Testis (tissue), 3 donors: ENCODE measurements around the gene STRAP. TPM values are rescaled to one million over a fixed set of nuclear protein-coding genes. Genes with fewer than 3 reads are reported as not detected.

Source experiments
- DNase-seq: peaks from one replicate; pipeline ENCODE4 v3.0.0-alpha.2; 2019
- H3K27ac ChIP-seq, 2 donors: fragments of 200-600 bp; sonication (generic); one replicate each; pipeline ENCODE4 v1.5.1; 2019
- H3K27me3 ChIP-seq: fragments of 200-600 bp; sonication (generic); one replicate; pipeline ENCODE4 v1.5.1; 2019
- H3K36me3 ChIP-seq: fragments of 200-600 bp; sonication (generic); one replicate; pipeline ENCODE4 v1.5.1; 2017; ENCODE audit warnings: low read depth; ENCODE audit errors: missing control alignments
- H3K4me1 ChIP-seq: fragments of 200-600 bp; sonication (generic); one replicate; pipeline ENCODE4 v1.5.1; 2019
- H3K4me3 ChIP-seq, 2 donors: fragments of 200-600 bp; sonication (generic); one replicate each; pipeline ENCODE4 v1.5.1; 2017 to 2019
- H3K9me3 ChIP-seq: fragments of 200-600 bp; sonication (generic); one replicate; pipeline ENCODE4 v1.5.1; 2017
- CTCF ChIP-seq, 3 experiments: fragments of 450-650 bp in 2 of 3; fragments of 200-600 bp in 1 of 3; sonication (generic) in 1 of 3; IDR thresholded peaks; one replicate each; pipeline ENCODE4 v1.5.1; 2016 to 2019; ENCODE audit warnings: antibody characterized with exemption in 3 of 3, mild to moderate bottlenecking in 2 of 3, moderate library complexity in 1 of 3
- POLR2A ChIP-seq: fragments of 450-650 bp; IDR thresholded peaks from one replicate; pipeline ENCODE4 v1.6.1; 2017; ENCODE audit warnings: antibody characterized with exemption, mild to moderate bottlenecking, moderate library complexity
- WGBS, 2 donors: methylation state at CpG; one replicate each; pipeline ENCODE4 v1.1.5; 2018; 5-methylcytosine and 5-hydroxymethylcytosine counted together
- intact Hi-C: fragments of 100-400 bp; cut with DNase I; formaldehyde crosslinking; loops from one replicate; pipeline ENCODE4 v1.15.1; 2023; ENCODE audit warnings: low total_unique reads
- polyA plus RNA-seq: library from polyadenylated mRNA; stranded (reverse); fragments of 350-450 nt; fragmentation: Illumina TruSeq; extraction: RNeasy Lipid Tissue Mini Kit (QIAGEN cat#74804); gene quantifications from one replicate; pipeline ENCODE4 v1.2.3, GENCODE V29; 2014; ENCODE audit warnings: low read depth, low replicate concordance; ENCODE audit not compliant: insufficient read depth
- total RNA-seq, 2 donors: library from RNA; depleted of rRNA; stranded (reverse); fragments of >200 nt; gene quantifications; one replicate each; pipeline ENCODE4 v1.2.3, GENCODE V29; 2016

The STRAP gene
- total and polyA plus RNA-seq, 3 donors from 2014 or later: 57.0 to 123 (median 76.6) TPM

GRCh38 chr12:15856097-15856982 lies 25.8 kb upstream of the STRAP start:
- Histone ChIP-seq H3K27me3 (no peaks in the 10 kb centered on the region), H3K4me1 (no peaks in the 10 kb centered on the region), H3K36me3 (no peaks in the 10 kb centered on the region), H3K9me3 (no peaks in the 10 kb centered on the region), H3K27ac (no peak overlapping the region), H3K4me3 (no peak overlapping the region)
- 55 to 58% methylated on average over 8 of the region's 8 CpGs for WGBS, 2 donors
- intact Hi-C loops: no loop called here
- TF ChIP-seq CTCF (IDR thresholded peaks at IDR 0.05) (peak; percentile 71 to 87 (median 84)), POLR2A (no peak)
- peak; percentile 74 for DNase-seq

- H3K4me1 ChIP-seq: no peaks in the 10 kb centered on the region
- no peak for DNase-seq
- no peak overlapping the region for H3K27ac ChIP-seq
- intact Hi-C loops: no loop called here
- 74 to 76% methylated on average over 2 of the region's 2 CpGs for WGBS, 2 donors
- no peaks in the 10 kb centered on the region for H3K27me3 ChIP-seq
- TF ChIP-seq POLR2A: no peak
- no peak for TF ChIP-seq CTCF (IDR thresholded peaks at IDR 0.05)
- no peaks in the 10 kb centered on the region for H3K36me3 ChIP-seq
- no peaks in the 10 kb centered on the region for H3K9me3 ChIP-seq
- no peak overlapping the region for H3K4me3 ChIP-seq
These were observed 23.8 kb upstream of the STRAP start for GRCh38 chr12:15858353-15858752.

- H3K9me3 ChIP-seq: no peaks in the 10 kb centered on the region
- no peaks in the 10 kb centered on the region for H3K4me1 ChIP-seq
- WGBS, 2 donors: 83 to 97% methylated on average over 4 of the region's 4 CpGs
- H3K36me3 ChIP-seq: no peaks in the 10 kb centered on the region
- no peak overlapping the region for H3K4me3 ChIP-seq
- H3K27me3 ChIP-seq: no peaks in the 10 kb centered on the region
- H3K27ac ChIP-seq: no peak overlapping the region
- intact Hi-C loops: no loop called here
- DNase-seq: no peak
- TF ChIP-seq POLR2A (no peak), CTCF (IDR thresholded peaks at IDR 0.05) (no peak)
These were observed 23.1 kb upstream of the STRAP start for GRCh38 chr12:15859116-15859515.

GRCh38 chr12:15861404-15861803 lies 20.8 kb upstream of the STRAP start:
- H3K36me3 ChIP-seq: no peaks in the 10 kb centered on the region
- no peak overlapping the region for H3K27ac ChIP-seq
- TF ChIP-seq POLR2A: no peak
- TF ChIP-seq CTCF (IDR thresholded peaks at IDR 0.05): no peak
- no peak for DNase-seq
- 50 to 58% methylated on average over 1 of the region's 1 CpG for WGBS, 2 donors
- H3K9me3 ChIP-seq: no peaks in the 10 kb centered on the region
- H3K4me3 ChIP-seq: no peak overlapping the region
- no peaks in the 10 kb centered on the region for H3K27me3 ChIP-seq
- intact Hi-C loops: no loop called here
- H3K4me1 ChIP-seq: no peaks in the 10 kb centered on the region

- no peak for DNase-seq
- H3K27me3 ChIP-seq: no peaks in the 10 kb centered on the region
- no peaks in the 10 kb centered on the region for H3K4me1 ChIP-seq
- no peaks in the 10 kb centered on the region for H3K9me3 ChIP-seq
- intact Hi-C loops: no loop called here
- H3K36me3 ChIP-seq: no peaks in the 10 kb centered on the region
- TF ChIP-seq CTCF (IDR thresholded peaks at IDR 0.05) (no peak), POLR2A (no peak)
- H3K27ac ChIP-seq: no peak overlapping the region
- 89 to 91% methylated on average over 1 of the region's 1 CpG for WGBS, 2 donors
- no peak overlapping the region for H3K4me3 ChIP-seq
These were observed 19.3 kb upstream of the STRAP start for GRCh38 chr12:15862840-15863239.
